Adrenal gland (tissue), 12 donors: ENCODE measurements around the gene RTL1. TPM values are rescaled to one million over a fixed set of nuclear protein-coding genes. Genes with fewer than 3 reads are reported as not detected.

ENCODE experiments used
- DNase-seq, 7 donors: peaks; one replicate each; pipeline ENCODE4 v3.0.0-alpha.2; 2019 to 2020
- H3K27ac ChIP-seq, 5 donors: fragments of 200-600 bp; sonication (generic) in 4 of 5; 1 replicate in 3 of 5; 2 replicates in 2 of 5; pipeline versions ENCODE4 v1.5.1 to v1.8.0; 2016 to 2020; ENCODE audit warnings: mild to moderate bottlenecking in 1 of 5
- H3K27me3 ChIP-seq: fragments of 200-600 bp; 2 replicates; pipeline ENCODE4 v1.8.0; 2021
- H3K36me3 ChIP-seq, 2 donors: fragments of 200-600 bp; replicated peaks in 1 of 2; 1 replicate in 1 of 2; 2 replicates in 1 of 2; pipeline versions ENCODE4 v1.5.1 to v1.8.0; 2018 to 2022
- H3K4me1 ChIP-seq, 2 donors: fragments of 200-600 bp; replicated peaks in 1 of 2; 1 replicate in 1 of 2; 2 replicates in 1 of 2; pipeline versions ENCODE4 v1.5.1 to v1.8.0; 2018 to 2021
- H3K4me3 ChIP-seq, 4 donors: fragments of 200-600 bp; sonication (generic) in 3 of 4; one replicate each; pipeline ENCODE4 v1.5.1; 2016 to 2018
- H3K9me3 ChIP-seq, 3 donors: fragments of 200-600 bp; sonication (generic) in 1 of 3; replicated peaks in 1 of 3; 1 replicate in 2 of 3; 2 replicates in 1 of 3; pipeline versions ENCODE4 v1.5.1 to v1.8.0; 2016 to 2021
- CTCF ChIP-seq, 6 experiments: fragments of 450-650 bp in 4 of 6; fragments of 200-600 bp in 2 of 6; sonication (generic) in 1 of 6; IDR thresholded peaks; 1 replicate in 5 of 6; 2 replicates in 1 of 6; pipeline versions ENCODE4 v1.5.1 to v1.8.0; 2016 to 2021; ENCODE audit warnings: antibody characterized with exemption in 6 of 6, mild to moderate bottlenecking in 2 of 6, moderate library complexity in 1 of 6
- POLR2A ChIP-seq, 2 donors: fragments of 450-650 bp; IDR thresholded peaks; one replicate each; pipeline ENCODE4 v1.6.1; 2017; ENCODE audit warnings: antibody characterized with exemption in 2 of 2, mild to moderate bottlenecking in 2 of 2, moderate library complexity in 1 of 2
- WGBS, 4 donors: extraction: QIAGEN DNeasy Blood & Tissue Kit in 2 of 4; methylation state at CpG; one replicate each; pipeline versions ENCODE4 v1.1.5 to v1.1.7; 2013 to 2017; 5-methylcytosine and 5-hydroxymethylcytosine counted together
- intact Hi-C, 2 donors: fragments of 100-400 bp; cut with DNase I; formaldehyde crosslinking; loops; one replicate each; pipeline versions ENCODE4 v1.14.1 to v1.15.0; 2022 to 2023
- polyA plus RNA-seq, 3 donors: library from polyadenylated mRNA; stranded (reverse); fragments of 200-250 nt in 2 of 3; fragments of 350-450 nt in 1 of 3; fragmentation: Illumina TruSeq in 1 of 3; extraction: RNeasy Lipid Tissue Mini Kit (QIAGEN cat#74804) in 1 of 3; gene quantifications; one replicate each; pipeline ENCODE4 v1.2.3, GENCODE V29; 2013 to 2014
- total RNA-seq, 9 donors: library from RNA; depleted of rRNA in 4 of 9; stranded (reverse); fragments of >200 nt in 4 of 9; fragments of 120-200 nt in 1 of 9; fragmentation: NEBNext Ultra II Directional in 1 of 9; extraction: Animal tissue kit (Norgen Biotek cat#: 25700) in 1 of 9; gene quantifications; one replicate each; pipeline versions ENCODE4 v1.1.0 to v1.2.4, GENCODE V29; 2013 to 2023
- donor health status: healthy with polysubstance abuse.
- donor health status: Bipolar disorder and iron deficiency.
- donor health status: DM: yes; HTN: yes; CAD: no.
- donor health status: DM: no; HTN: no; CAD: no.
- donor health status: DM: no; HTN: no; CAD: no.
- donor health status: DM: yes; HTN: yes; CAD: no.

The RTL1 gene
- total and polyA plus RNA-seq, 12 donors: 0.11 to 6.2 (median 1.0) TPM; not detected in 3

- no peaks in the 10 kb centered on the region for H3K4me1 ChIP-seq
- TF ChIP-seq POLR2A (IDR thresholded peaks at IDR 0.05) (no peak), CTCF (IDR thresholded peaks at IDR 0.05) (no peak)
- H3K9me3 ChIP-seq: no peaks in the 10 kb centered on the region
- H3K36me3 ChIP-seq: peaks cover 0 to 18% of the 10 kb centered on the region in 2 donors
- intact Hi-C loops: no loop called here
- 79 to 87% (median 84%) methylated on average over 14 to 22 of the region's 24 CpGs for WGBS, 4 donors
- H3K4me3 ChIP-seq: no peak overlapping the region
- H3K27ac ChIP-seq: no peak overlapping the region
- H3K27me3 ChIP-seq: no peaks in the 10 kb centered on the region
- peak in 1 of 7 donors; percentile 10 for DNase-seq
Measured at GRCh38 chr14:100868621-100869370, 34.7 kb downstream of the RTL1 start.

GRCh38 chr14:100867631-100868315, 35.7 kb downstream of the RTL1 start:
- Histone ChIP-seq H3K9me3 (no peaks in the 10 kb centered on the region), H3K4me1 (no peaks in the 10 kb centered on the region), H3K4me3 (no peak overlapping the region), H3K27me3 (no peaks in the 10 kb centered on the region), H3K36me3 (peaks cover 0 to 18% of the 10 kb centered on the region in 2 donors), H3K27ac (no peak overlapping the region)
- peak in 2 of 7 donors; percentile 8 to 43 for DNase-seq
- TF ChIP-seq POLR2A (IDR thresholded peaks at IDR 0.05) (no peak), CTCF (IDR thresholded peaks at IDR 0.05) (no peak)
- WGBS, 4 donors: 60 to 84% (median 80%) methylated on average over 7 to 13 of the region's 13 CpGs
- intact Hi-C loops: no loop called here

- peak in 2 of 7 donors; percentile 12 to 50 for DNase-seq
Measured at GRCh38 chr14:100866666-100867630, 36.6 kb downstream of the RTL1 start.

More at GRCh38 chr14:100866666-100867630, 36.6 kb downstream of the RTL1 start:
- intact Hi-C loops: no loop called here
- H3K4me1 ChIP-seq: peaks cover 0 to 4% of the 10 kb centered on the region in 2 donors
- TF ChIP-seq CTCF (IDR thresholded peaks at IDR 0.05) (no peak), POLR2A (IDR thresholded peaks at IDR 0.05) (no peak)
- H3K36me3 ChIP-seq: peaks cover 0 to 23% of the 10 kb centered on the region in 2 donors
- H3K9me3 ChIP-seq: no peaks in the 10 kb centered on the region
- no peaks in the 10 kb centered on the region for H3K27me3 ChIP-seq
- H3K27ac ChIP-seq: peak overlapping the region in 1 of 5 donors; percentile 44
- no peak overlapping the region for H3K4me3 ChIP-seq
- 85 to 93% (median 91%) methylated on average over 9 to 18 of the region's 18 CpGs for WGBS, 4 donors
